HG02610 (cell line): Measurements from ENCODE around the gene DEPDC5.

ENCODE experiments used
- ATAC-seq: cut with Tn5 transposase; IDR thresholded peaks from one replicate; pipeline ENCODE4 v1.9.1; 2021; ENCODE audit warnings: mild to moderate bottlenecking, moderate library complexity; ENCODE audit not compliant: unreplicated experiment

Gene DEPDC5

DNA sequence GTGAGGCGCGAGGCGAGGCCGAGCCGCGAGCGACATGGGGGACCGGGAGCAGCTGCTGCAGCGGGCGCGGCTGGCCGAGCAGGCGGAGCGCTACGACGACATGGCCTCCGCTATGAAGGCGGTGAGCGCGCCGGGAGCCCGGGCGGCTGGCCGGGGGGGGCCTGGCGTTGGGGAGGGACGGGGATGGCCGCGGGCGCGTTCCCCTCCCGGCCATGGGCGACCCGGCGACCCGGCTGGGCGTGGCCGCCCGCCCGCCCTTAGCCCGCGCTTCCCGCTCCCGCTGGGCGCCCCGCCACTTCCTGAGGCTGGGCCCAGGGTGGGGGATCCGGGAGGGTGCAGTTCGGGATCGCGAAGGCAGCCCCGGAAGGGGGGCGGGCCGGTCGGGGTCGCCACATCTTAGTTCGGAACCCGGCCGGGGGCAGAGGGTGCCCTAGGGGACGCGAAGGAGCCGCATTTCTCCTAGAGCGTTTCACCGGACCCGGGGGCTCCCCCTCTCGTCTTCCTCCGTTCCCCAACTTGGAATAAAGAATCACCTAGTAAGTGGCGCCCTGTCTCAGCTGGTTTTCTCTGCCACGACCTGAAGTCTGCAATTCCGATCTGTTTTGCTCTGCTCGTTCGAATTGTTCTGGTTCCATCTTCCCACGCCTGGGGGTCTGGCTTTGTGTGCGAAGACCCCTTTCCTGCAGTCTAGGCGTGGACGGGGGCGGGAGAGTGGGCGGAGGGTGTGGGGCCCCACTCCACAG is 191.1 kb downstream of the DEPDC5 start:
- peak; percentile 22 for ATAC-seq

DNA sequence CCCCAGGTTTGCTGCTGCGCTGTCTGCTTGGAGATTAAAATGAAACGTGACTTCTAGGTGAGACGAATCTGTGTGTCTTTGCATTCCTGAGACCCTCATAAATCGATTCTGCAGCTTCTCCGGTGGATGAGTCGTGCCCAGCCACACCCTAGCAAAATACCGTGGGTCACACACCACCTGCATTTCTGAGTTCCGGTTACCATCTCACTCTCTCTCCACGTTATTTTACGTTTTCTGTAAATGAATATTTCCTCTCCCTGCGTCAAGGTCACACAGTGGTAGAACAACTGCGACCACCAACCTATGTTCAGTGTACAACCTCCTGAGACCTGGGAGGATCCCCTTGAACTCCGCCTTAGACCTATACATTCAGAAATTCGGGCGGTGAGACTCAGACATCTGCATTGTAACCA is 191.6 kb downstream of the DEPDC5 start:
- no peak for ATAC-seq

DNA sequence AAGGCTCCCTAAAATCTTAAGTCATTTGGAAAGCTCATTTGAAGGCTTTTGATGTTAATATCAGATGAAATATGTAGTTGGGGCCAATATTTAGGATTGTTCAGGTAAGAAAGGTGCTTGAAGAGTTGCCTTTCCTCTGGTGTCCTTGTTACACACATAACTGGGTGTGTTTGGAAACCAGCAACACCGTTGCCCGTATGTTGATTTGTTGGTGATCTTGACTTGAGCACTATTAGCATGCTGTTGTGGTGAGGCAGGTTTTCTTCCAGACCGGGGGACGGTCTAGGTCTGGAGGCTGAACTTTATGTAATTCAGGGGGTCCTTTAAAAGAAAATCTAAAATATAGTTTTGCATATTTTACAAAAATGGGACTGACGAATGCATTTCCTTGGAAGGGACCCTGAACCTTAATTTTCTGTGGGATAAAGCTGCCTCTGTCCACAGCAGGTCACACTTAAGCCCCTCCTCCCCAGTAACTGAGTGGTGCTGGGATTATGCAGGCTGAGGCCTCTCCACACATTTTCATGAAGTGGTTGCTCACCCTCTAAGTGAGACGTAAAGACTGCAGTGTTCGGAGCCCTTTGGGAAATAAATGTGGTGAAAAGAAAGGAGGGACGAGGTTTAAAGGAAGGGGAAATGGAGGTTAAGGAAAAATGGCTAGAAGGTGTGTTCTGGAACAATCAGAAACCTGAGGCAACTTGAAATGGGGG is 192.3 kb downstream of the DEPDC5 start:
- no peak for ATAC-seq

DNA sequence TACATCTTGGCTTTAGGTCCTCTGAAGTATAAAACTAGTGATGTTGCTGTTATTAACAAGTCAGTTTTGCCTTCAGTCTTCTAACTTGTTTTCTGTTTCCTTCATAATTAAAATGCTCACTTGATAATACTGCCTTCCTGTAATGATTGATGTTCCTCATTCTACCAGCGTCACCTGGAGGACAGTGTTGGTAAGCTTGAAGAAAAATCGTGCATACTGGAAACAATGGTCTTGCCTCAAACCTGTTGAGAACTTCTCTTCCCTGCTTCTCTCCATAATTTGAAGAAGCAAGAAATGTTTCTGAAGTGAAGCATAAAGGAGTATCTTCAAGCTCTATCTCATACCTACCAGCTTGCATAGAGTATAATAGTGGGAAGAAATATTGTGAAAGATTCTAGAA is 193.5 kb downstream of the DEPDC5 start:
- ATAC-seq, result no peak

DNA sequence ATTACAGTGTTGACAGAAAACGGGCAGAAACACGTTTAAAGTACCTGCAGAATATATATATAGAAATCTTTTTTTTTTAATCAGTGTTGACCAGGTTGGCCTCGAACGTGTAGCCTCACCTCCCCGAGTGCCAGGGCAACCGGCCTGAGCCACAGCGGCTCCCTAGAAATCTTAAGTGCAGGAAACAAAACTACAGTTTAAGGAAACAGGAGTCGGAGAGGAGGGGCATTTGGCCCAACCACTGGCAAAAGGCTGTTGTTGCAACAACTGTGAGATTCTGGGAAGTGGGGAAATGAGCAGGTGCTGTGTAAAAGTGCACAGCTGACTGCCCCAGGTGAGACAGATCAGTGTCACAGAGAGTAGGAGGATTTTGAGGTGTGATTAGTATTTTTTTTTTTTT is 194.2 kb downstream of the DEPDC5 start:
- no peak for ATAC-seq

DNA sequence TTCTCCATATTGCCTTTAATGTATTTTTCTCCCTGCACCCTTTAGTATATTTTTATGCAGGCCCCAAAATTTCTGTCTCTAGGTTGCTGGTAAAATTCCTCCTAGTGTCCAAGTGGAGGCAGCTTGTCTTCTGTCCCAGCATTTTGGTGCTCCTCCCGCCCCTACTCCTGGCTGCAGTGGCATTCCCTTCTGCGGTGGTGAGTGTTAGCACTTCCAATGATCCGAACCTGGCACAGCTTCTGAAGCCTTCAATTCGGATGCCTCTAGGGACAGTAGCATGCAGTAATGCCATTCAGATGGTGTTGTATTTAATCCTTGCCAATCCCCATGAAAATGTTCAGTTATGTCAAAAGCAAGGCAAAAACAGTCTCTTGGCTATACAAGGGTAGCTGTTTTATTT is 196.4 kb downstream of the DEPDC5 start:
- ATAC-seq, result no peak

DNA sequence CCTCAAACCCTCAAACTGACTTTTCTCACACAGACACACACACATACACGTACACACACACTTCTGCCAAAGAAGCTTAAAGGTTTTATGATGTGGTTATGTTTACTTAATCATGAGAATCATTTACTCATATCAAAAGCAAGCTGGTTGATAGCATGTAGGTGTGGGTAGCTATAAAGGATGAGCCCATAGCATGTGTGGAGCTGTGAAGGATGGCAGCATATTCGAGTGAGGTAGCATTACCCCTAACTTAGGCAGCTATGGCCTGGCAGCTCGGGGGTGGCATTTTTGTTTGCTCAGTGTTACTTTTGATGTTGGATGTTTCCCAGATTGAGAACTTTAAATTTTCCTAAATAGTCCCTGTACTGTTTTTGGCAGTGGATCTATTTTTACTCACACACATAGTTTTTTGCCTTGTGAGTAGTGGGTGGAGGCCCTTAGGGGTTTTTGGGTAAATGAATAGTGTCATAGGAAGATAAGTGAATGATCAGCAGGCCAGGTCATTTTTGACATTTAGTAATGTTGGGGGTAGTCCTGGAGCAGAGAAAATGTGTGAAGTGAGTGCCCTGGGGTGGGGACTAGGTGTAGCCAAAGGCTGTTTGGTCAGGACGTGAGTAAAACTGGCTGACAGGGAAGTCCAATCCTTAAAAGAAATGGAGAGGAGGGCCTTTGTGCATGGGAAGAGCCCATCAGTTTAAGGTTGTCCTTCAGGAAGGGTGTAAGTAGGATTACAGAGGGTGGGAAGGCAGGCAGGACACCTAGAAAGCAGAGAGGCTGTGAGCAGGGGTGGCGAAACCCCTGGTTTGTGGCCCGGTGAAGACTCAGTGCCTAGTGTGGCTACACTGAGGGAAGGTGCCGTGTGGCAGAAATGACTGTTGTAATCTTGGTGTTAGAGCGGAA is 197.6 kb downstream of the DEPDC5 start:
- ATAC-seq, result no peak

DNA sequence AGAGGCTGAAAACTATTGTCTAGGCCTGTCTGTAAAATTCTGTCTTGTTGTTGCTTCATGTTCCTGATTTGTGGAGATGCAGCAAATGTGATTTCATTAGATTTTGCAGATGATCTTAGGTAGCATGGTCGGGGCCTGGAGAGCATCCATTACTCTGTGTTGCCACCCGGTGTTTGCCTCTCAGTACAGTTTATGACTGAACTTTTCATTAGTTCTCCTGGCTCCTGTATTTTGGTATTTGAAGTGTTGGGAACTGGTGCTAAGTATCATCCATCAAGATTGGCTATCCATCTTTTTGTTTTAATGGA is 198.2 kb downstream of the DEPDC5 start:
- no peak for ATAC-seq

DNA sequence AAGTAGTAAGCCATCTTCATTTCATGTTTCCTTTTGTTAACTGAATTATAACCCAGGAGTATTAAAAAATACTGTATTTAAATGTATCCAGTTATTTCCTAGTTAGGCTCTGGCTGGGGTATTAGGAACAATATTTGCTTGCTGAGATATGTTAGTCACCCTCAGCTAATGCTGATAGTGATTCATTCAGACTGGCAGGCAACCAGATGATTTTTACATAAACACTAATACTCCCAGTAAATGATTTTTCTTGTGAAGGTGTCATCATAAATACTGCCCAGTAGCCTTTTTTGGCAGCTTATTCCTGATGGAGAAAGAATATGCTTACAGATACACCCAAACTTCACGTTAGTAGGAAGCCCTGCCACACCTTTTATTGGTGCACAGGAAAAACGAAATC is 198.7 kb downstream of the DEPDC5 start:
- no peak for ATAC-seq

DNA sequence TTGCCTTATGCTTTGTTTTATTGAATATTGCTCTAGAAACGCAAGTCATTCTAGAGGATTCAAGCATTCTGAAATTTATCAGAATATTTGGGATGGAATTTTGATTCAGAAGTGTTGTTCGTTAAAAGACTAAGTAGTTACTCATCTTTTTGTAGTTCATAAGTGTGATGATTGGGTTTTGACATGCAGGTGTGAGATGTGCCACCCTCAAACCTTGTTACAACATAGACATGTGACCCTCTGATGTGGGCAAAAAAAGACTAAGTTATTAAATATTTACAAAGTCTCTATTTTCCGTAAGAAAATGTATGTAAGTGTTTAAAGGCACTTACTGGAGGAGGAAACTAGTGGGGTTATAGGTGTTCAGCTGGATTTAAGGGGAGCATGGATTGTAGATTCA is 199.4 kb downstream of the DEPDC5 start:
- ATAC-seq, result no peak

DNA sequence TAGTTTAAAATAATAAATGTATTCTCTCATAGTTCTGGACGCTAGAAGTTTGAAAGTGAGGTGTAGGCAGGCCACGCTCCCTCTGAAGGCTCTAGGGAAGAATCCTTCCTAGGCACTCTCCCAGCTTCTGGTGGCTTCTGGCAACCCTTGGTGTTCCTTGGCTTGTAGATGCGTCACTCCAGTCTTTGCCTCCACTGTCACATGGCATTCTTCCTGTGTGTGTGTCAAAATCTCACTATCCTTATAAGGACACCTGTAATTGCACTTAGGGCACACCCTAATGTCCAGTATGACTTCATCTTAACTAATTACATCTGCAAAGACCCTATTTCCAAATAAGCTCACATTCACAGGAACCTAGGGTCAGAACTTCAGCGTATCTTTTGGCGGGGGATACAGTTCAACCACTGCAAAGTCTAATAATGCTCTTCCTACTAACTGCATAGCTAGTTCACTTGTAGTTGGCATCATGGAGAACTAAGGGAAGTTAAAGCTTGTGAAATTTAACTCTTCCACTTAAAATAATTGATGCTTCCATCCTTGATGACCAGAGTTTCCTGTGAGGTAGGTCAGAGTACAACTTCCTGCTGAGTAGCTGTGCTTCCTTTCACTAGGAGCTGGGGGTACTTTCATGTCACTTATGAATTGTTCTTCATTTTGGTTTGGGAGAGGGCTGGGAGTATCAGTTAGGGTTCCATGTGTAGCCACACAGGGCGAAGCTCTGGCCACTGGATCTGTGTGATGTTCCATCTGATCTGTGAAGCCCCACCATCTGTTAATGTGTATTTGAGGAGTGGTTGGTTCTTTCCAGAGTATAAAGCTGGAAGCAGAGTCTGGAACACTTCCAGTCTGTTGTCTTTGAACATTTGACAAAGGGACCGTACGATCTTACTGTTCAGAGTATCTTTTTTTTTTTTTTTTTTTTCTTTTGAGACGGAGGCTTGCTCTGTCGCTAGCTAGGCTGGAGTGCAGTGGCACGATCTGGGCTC is 201.0 kb downstream of the DEPDC5 start:
- ATAC-seq, result no peak

DNA sequence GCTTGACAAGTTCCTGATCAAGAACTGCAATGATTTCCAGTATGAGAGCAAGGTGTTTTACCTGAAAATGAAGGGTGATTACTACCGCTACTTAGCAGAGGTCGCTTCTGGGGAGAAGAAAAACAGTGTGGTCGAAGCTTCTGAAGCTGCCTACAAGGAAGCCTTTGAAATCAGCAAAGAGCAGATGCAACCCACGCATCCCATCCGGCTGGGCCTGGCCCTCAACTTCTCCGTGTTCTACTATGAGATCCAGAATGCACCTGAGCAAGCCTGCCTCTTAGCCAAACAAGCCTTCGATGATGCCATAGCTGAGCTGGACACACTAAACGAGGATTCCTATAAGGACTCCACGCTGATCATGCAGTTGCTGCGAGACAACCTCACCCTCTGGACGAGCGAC is 202.5 kb downstream of the DEPDC5 start:
- no peak for ATAC-seq
